CD4-positive, alpha-beta T cell treated with Interleukin-1 beta for 1 hour (primary cell): ENCODE results near the gene PPP1R12A.
"Not testable (repeated sequence)": the region's sequence is repeated elsewhere in the genome, so short reads cannot be mapped to it uniquely, and the experiment has no call there.

Experiments
- DNase-seq, 2 donors: peaks; one replicate each; pipeline ENCODE4 v3.0.0-alpha.2; 2020 to 2022

Gene PPP1R12A

DNA sequence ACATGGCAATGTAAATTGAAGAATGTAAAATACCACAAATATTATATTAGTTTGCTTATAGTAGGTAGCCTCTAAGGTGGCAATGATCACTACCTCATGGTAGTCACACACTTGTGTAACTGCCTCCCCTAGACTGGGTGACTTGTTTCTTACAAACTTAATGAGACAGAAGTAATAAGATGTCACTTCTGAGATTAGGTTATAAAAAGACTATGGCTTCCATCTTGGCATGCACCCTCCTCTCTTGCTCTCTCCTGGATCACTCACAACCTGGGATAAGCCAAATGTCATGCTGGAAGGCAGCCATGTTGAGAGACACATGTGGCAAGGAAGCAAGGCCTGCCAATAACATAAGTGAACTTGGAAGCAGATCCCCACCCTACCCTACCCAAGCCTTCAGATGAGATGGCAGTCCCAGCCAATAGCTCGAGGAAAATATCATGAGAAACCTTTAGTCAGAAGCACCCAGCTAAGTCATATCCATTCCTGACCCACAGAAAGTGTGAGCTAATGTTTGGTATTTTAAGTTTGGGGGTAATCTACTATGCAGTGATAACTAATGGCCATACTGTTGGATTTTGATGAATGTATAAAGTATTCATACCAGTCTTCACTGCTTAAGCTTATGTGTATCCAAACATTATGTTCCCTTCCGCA, 43.3 kb downstream of the PPP1R12A start:
- DNase-seq: no peak

DNA sequence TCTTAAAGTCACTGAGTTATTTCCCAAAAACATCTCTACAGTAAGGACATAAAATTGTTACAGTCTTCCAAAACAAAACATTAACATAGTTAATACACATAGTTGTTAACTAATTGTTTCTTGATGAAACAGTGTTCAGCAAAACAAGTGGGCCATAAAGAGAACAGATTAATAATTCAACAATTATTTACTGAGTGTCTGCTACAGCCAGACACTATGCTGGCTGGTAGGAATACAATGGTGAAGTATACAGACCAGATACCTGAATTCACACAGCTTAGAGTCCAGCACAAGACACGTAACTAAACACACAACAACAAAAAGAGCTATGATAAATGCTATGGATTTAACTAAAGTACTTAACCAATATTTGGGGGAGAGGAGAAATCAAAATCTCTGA, 47.0 kb downstream of the PPP1R12A start:
- DNase-seq: no peak

DNA sequence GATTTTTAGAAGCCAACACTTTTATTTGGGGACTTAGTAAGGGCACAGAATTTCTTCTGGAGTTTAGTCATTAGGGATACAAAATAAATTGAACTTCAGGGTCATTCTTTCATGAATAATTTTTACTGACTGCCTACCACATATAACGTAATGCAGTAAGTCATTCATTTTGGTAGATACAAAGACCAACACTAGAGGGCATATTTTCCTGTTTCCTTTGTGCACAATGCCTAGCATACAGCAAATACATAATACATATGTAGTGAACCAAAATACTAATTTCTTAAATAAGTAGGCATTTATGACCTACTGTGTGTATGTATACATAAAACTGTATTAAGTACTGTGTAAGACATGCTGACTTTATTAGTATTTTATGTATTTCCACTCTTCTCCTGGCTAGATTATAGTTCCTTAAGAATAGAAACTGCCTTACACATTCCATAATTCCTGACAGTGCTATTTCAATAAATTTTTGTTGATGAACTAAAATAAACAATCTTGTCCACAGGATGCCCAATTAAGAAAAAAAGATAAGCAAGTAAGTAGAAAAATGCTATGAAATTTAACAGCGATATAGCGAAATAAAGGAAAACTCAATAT, 47.9 kb downstream of the PPP1R12A start:
- DNase-seq: peak in 1 of 2 donors; percentile 60

DNA sequence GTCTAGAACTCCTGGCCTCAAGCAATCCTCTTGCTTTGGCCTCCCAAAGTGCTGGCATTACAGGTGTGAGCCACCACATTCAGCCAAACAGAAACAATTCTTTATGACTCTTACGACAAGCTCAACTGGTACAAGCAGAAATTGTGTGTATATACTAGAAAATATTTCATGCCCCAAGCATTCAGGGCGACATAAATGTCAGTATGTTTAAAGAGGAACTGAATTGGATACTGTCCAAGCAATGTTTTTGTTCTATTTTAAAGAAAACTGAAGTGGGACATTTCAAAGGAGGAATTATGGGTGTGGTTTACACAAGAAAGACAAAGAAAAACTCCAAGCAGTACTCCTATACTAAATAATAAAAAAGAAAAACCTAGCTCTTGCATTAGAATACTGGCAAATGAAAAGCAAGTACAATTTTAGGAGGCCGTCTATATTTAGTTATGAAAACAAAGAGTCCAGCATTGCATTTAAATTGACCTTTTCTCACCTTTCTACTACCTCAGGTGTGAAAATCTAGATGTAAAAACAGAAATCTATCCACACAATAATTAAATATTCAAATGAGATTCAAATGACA, 48.9 kb downstream of the PPP1R12A start:
- DNase-seq: no peak

- no peak for DNase-seq
These were observed 50.4 kb downstream of the PPP1R12A start for GRCh38 chr12:79884401-79885006.

GRCh38 chr12:79883216-79883615, 51.7 kb downstream of the PPP1R12A start:
- no peak for DNase-seq

DNA sequence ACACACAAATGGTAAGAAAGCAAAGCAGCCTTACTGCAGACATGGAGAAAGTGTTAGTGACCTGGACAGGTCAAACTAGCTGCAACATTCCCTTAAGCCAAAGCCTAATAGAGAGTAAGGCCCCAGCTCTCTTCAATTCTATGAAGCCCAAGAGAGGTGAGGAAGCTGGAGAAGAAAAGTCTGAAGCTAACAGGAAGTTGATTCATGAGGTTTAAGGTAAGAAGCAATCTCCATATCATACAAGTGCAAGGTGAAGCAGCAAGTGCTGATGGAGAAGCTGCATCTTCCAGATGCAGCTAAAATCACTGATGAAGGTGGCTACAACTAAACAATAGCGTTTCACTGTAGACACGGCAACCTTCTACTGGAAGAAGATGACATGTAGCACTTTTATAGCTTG, 53.5 kb downstream of the PPP1R12A start:
- DNase-seq: no peak

GRCh38 chr12:79878506-79878905, 56.4 kb downstream of the PPP1R12A start:
- DNase-seq: not testable (repeated sequence)

- DNase-seq: no peak
These were observed 57.7 kb downstream of the PPP1R12A start for GRCh38 chr12:79877246-79877645.

GRCh38 chr12:79874665-79875064, 60.2 kb downstream of the PPP1R12A start:
- DNase-seq: no peak

GRCh38 chr12:79873201-79873600, 61.7 kb downstream of the PPP1R12A start:
- DNase-seq: no peak

DNA sequence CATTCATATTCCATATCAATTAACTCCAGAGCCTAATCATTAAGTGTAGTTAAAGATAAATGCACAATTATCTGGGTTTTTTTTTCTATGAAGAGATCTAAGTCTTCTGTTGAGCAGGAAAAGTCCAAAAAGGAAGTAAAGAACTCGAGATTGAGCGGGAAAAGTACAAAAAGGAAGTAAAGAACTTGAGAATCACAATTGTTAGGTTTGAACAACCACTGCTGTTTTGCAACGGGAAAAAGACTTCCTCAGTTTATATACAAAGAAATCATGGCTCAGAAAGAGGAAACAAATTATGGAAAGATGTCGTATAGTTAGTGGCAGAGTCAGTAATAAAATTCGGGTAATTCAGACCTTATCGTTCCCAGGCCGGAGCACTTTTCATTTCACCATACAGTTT, 63.3 kb downstream of the PPP1R12A start:
- no peak for DNase-seq

DNA sequence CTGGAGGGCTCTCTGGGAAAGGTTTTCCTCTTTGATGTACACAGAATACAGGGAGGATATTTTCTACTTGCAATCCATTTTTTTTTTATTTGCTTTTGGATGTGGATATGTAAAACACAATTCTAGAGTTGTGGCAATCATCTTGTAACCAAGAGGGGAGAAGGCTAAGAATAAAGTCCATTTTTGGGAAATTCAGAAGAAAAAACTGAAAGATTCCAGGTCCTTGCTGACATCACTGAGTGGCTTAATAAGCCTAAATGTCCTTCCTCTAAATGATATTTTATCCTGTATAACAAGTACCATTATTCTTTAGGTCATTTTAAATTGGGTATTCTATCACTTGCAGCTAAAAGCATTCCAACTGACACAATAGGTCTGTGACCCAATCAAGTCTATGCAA, 64.0 kb downstream of the PPP1R12A start:
- DNase-seq: no peak

- no peak for DNase-seq
These were observed 75.3 kb downstream of the PPP1R12A start for GRCh38 chr12:79859646-79860045.

DNA sequence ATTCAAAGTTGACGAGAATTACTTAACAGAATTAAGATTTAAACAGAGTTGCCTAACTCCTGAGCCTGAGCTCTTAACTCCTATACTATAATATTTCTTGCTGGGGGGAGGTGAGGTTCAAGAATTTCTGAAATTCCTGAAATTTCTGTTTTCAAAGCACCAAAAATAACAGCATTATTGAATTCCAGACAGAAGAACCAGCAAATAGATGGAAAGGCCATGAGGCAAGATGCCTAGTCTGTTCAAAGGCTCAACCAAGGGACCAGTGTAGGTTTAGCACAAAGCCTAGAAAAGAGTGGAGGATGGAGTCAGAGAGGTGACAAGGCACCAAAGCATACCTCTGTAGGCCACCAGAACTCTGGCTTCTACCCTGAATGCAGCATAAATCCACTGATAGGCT, 76.4 kb downstream of the PPP1R12A start:
- DNase-seq: no peak

- DNase-seq: no peak
These were observed 77.2 kb downstream of the PPP1R12A start for GRCh38 chr12:79857675-79858074.

DNA sequence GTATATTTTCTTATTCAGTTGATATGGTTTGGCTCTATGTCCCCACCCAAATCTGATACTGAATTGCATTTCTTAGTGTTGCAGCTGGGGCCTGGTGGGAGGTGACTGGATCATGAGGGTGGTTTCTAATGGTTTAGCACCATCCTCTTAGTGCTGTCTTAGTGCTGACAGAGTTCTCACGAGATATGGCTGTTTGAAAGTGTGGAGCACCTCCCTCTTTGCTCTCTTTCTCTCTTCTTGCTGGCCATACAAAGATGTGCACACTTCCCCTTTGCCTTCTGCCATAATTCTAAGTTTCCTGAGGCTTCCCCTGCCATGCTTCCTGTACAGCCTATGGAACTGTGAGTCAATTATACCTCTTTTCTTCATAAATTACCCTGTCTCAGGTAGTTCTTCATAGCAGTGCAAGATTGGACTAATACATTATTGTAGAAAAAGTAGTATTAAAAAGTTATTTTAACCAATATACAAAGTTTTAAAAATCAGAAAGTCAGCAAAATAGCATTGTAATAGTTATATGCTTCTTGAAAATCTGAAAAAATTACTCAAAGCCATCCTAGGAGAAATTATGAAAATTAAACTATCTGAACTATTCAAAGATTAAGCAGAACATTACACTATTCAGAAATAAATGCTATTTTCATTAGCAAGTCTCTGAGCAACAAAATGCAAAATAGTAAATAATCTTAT, 84.1 kb downstream of the PPP1R12A start:
- DNase-seq: no peak

GRCh38 chr12:79848339-79848738, 86.6 kb downstream of the PPP1R12A start:
- no peak for DNase-seq

GRCh38 chr12:79847417-79847816, 87.5 kb downstream of the PPP1R12A start:
- no peak for DNase-seq

DNA sequence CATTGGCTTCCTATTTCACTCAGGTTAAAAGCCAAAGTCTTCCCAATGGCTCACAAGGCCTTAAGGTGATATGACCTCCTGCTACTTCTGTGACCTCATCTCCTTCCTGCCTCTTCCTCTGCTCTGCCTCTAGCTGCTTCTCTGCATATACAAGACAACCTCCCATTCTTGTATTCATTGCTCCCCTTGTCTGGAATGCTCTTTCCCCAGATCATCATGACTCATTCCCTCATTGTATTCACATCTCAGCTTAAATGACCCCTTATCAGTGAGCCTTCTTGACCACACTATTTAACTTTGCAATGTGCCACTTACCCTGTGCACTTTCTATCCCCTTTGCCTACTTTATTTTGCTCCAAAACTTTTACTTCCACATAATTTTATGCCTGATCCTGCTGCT, 90.2 kb downstream of the PPP1R12A start:
- DNase-seq: no peak

- DNase-seq: no peak
These were observed 90.9 kb downstream of the PPP1R12A start for GRCh38 chr12:79843978-79844377.

DNA sequence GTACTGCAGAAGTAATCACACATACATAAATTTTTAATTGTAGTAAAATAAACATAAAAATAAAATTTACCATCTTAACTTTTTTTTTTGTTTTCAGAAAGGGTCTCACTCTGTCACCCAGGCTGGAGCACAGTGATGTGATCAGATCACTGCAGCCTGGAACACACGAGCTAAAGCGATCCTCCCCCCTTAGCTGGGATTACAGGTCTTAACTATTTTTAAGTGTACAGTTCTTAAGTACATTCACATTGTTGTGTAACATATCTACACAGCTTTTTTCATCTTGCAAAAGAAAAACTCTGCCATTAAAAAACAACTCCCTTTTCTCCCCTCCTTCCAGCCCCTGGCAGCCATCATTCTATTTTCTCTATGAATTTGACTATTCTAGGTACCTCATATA, 92.3 kb downstream of the PPP1R12A start:
- no peak for DNase-seq

DNA sequence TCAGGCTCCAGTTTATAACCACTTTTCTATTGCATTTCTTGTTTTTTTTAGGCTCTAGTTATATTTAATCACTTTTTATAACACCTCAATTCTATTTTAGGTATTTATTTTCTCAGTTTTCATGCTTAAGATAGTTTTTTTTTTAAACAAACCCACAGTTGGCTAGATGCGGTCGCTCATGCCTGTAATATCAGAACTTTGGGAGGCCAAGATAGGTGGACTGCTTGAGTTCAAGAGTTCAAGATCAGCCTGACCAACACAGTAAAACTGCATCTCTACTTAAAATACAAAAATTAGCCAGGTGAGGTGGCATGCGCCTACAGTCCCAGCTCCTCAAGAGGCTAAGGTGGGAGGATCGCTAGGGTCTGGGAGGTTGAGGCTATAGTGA, 93.0 kb downstream of the PPP1R12A start:
- DNase-seq: no peak
